ENCODE results near the gene MAF.

Gene MAF

GRCh38 chr16:79550373-79550772 lies 50.2 kb downstream of the MAF start:
- in situ Hi-C loops (cut with MboI; ENCODE audit: low sequenced_read_pairs): no loop called here

- in situ Hi-C loops (cut with MboI; ENCODE audit: low sequenced_read_pairs): no loop called here
Measured at GRCh38 chr16:79547085-79547484, 53.5 kb downstream of the MAF start.

Data from hTERT RPE-1 (cell line).